Activated naive CD8-positive, alpha-beta T cell treated with anti-CD3 and anti-CD28 coated beads for 36 hours (primary cell): ENCODE measurements around the gene ARHGDIA. TPM values are rescaled to one million over a fixed set of nuclear protein-coding genes. Genes with fewer than 3 reads are reported as not detected.

Experiments used
- DNase-seq: peaks from one replicate; pipeline ENCODE4 v3.0.0; 2021
- H3K27ac Mint-ChIP-seq: one replicate; pipeline ENCODE4 v1.8.0; 2022; ENCODE audit warnings: mild to moderate bottlenecking, moderate library complexity, mixed read lengths
- H3K27me3 Mint-ChIP-seq: one replicate; pipeline ENCODE4 v1.8.0; 2022; ENCODE audit warnings: mild to moderate bottlenecking, mixed read lengths
- H3K36me3 Mint-ChIP-seq: one replicate; pipeline ENCODE4 v1.8.0; 2021; ENCODE audit warnings: mild to moderate bottlenecking, mixed read lengths
- H3K4me1 Mint-ChIP-seq: one replicate; pipeline ENCODE4 v1.8.0; 2021; ENCODE audit warnings: mixed read lengths
- H3K4me3 Mint-ChIP-seq: one replicate; pipeline ENCODE4 v1.8.0; 2022; ENCODE audit warnings: mild to moderate bottlenecking, moderate library complexity, mixed read lengths
- H3K9me3 Mint-ChIP-seq: one replicate; pipeline ENCODE4 v1.8.0; 2022; ENCODE audit warnings: mixed read lengths
- total RNA-seq, 2 experiments: library from RNA; stranded (reverse); gene quantifications; one replicate each; pipeline ENCODE4 v1.2.3, GENCODE V29; 2021

Gene ARHGDIA
- total RNA-seq, 2 experiments from 2014 or later: 556 to 594 TPM

- no peak overlapping the region for H3K27ac Mint-ChIP-seq
- H3K4me3 Mint-ChIP-seq: no peak overlapping the region
- peaks cover 6% of the 10 kb centered on the region for H3K36me3 Mint-ChIP-seq
- no peaks in the 10 kb centered on the region for H3K27me3 Mint-ChIP-seq
- H3K9me3 Mint-ChIP-seq: no peaks in the 10 kb centered on the region
- no peak for DNase-seq
- H3K4me1 Mint-ChIP-seq: no peaks in the 10 kb centered on the region
Measured at GRCh38 chr17:81838753-81839255, 32.3 kb downstream of the ARHGDIA start.

GRCh38 chr17:81837641-81838040 is 33.5 kb downstream of the ARHGDIA start:
- H3K4me3 Mint-ChIP-seq: no peak overlapping the region
- H3K4me1 Mint-ChIP-seq: no peaks in the 10 kb centered on the region
- DNase-seq: no peak
- no peak overlapping the region for H3K27ac Mint-ChIP-seq
- no peaks in the 10 kb centered on the region for H3K9me3 Mint-ChIP-seq
- no peaks in the 10 kb centered on the region for H3K27me3 Mint-ChIP-seq
- no peaks in the 10 kb centered on the region for H3K36me3 Mint-ChIP-seq

DNA sequence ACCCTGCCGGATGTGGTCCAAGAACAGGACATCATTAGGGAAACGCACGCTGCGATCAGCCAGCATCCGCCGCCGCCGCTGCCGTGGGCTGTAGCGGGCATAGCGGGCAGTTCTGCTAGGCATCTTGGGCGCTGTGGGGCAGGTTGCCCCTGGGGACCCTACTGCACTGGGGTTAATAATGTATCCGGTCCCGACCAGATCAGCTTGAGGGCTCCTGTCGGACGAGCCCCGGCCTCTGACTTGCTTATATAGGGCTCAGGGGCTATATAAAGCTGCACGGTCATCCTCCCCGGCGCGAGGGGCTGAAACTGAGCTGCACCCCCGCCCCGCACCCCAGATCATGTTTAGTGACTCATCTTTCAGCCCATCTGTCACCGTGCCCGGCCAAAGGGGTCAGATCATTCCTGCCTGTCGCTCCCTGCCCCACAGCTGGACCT is 36.3 kb downstream of the ARHGDIA start, which contains the start of gene PPP1R27:
Gene PPP1R27 (minus strand): TSS at position 220 of the 437 bp plus-strand sequence. CDS start 97 bp downstream, at position 123.
- H3K27me3 Mint-ChIP-seq: no peaks in the 10 kb centered on the region
- H3K36me3 Mint-ChIP-seq: no peaks in the 10 kb centered on the region
- H3K4me3 Mint-ChIP-seq: peak within 1 kb of the TSS; percentile 87
- peaks cover 11% of the 10 kb centered on the region for H3K4me1 Mint-ChIP-seq
- H3K27ac Mint-ChIP-seq: peak within 1 kb of the TSS; percentile 89
- no peak for DNase-seq
- no peaks in the 10 kb centered on the region for H3K9me3 Mint-ChIP-seq

GRCh38 chr17:81833921-81834830 is 37.0 kb downstream of the ARHGDIA start:
- no peaks in the 10 kb centered on the region for H3K36me3 Mint-ChIP-seq
- H3K9me3 Mint-ChIP-seq: no peaks in the 10 kb centered on the region
- no peaks in the 10 kb centered on the region for H3K27me3 Mint-ChIP-seq
- H3K4me3 Mint-ChIP-seq: peak overlapping the region; percentile 87
- H3K27ac Mint-ChIP-seq: peak overlapping the region; percentile 89
- peaks cover 13% of the 10 kb centered on the region for H3K4me1 Mint-ChIP-seq
- DNase-seq: no peak

GRCh38 chr17:81833160-81833920 is 37.8 kb downstream of the ARHGDIA start, which contains the start of gene MCRIP1:
TSS of gene MCRIP1 (minus strand) at chr17:81833291. CDS start at chr17:81824506, 8,785 bp downstream.
- Mint-ChIP-seq H3K4me1 (peaks cover 15% of the 10 kb centered on the region), H3K9me3 (no peaks in the 10 kb centered on the region), H3K27ac (peak within 1 kb of the TSS; percentile 93), H3K27me3 (no peaks in the 10 kb centered on the region), H3K36me3 (no peaks in the 10 kb centered on the region), H3K4me3 (peak within 1 kb of the TSS; percentile 87)
- peak; percentile 99 for DNase-seq

GRCh38 chr17:81832608-81833159 is 38.5 kb downstream of the ARHGDIA start:
- Mint-ChIP-seq H3K27me3 (no peaks in the 10 kb centered on the region), H3K4me3 (peak overlapping the region; percentile 85), H3K36me3 (no peaks in the 10 kb centered on the region), H3K27ac (peak overlapping the region; percentile 93), H3K4me1 (peaks cover 15% of the 10 kb centered on the region), H3K9me3 (no peaks in the 10 kb centered on the region)
- peak; percentile 66 for DNase-seq

- Mint-ChIP-seq H3K27me3 (no peaks in the 10 kb centered on the region), H3K36me3 (no peaks in the 10 kb centered on the region), H3K4me1 (peaks cover 15% of the 10 kb centered on the region), H3K4me3 (peak overlapping the region; percentile 85), H3K27ac (peak overlapping the region; percentile 93), H3K9me3 (no peaks in the 10 kb centered on the region)
- DNase-seq: peak; percentile 60
Measured at GRCh38 chr17:81831957-81832607, 39.1 kb downstream of the ARHGDIA start.

GRCh38 chr17:81831563-81831956 is 39.6 kb downstream of the ARHGDIA start:
- Mint-ChIP-seq H3K27me3 (no peaks in the 10 kb centered on the region), H3K36me3 (no peaks in the 10 kb centered on the region), H3K9me3 (no peaks in the 10 kb centered on the region), H3K4me3 (peak overlapping the region; percentile 85), H3K27ac (peak overlapping the region; percentile 93), H3K4me1 (peaks cover 15% of the 10 kb centered on the region)
- DNase-seq: no peak

DNA sequence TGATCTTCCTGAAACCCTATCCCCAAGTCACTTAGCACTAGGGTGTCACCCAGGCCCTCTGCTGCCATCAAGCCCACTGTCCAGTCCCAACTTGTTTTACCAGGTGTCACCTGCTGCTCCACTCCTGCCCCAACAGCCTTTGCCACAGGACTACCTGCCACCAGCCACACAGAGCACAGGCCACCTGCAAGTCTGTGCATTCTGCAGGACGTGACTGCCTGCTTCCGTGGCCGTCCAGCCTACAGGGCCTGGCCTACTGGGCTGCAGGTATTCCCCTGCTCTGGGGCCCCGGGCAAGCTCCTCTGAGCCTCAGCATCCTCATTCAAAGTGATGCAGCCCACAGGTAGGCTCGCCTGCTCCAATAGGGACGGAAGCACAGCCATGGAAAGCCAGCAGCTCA is 41.3 kb downstream of the ARHGDIA start:
- H3K36me3 Mint-ChIP-seq: no peaks in the 10 kb centered on the region
- no peak overlapping the region for H3K27ac Mint-ChIP-seq
- H3K27me3 Mint-ChIP-seq: no peaks in the 10 kb centered on the region
- H3K4me3 Mint-ChIP-seq: no peak overlapping the region
- no peak for DNase-seq
- peaks cover 15% of the 10 kb centered on the region for H3K4me1 Mint-ChIP-seq
- H3K9me3 Mint-ChIP-seq: no peaks in the 10 kb centered on the region

DNA sequence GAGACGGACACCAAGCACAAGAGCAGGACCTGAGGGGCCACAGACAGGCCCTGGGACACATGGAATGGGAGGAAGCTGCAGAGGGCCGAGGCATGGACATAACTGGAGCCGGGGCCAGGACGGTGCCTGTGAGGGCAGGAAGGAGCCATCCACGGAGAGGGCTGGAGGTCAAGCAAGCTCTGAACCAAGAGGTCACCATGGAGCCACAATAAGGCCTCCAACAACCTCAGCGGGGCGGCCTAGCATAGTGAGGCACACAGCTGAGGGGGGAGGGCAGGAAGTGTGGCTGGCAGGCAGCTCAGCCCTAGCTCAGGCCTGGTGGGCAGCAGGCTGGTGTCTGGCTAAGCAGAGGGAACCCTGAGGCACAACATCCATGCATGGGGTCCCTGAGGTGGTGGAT is 42.5 kb downstream of the ARHGDIA start:
- H3K27me3 Mint-ChIP-seq: no peaks in the 10 kb centered on the region
- peaks cover under 1% of the 10 kb centered on the region for H3K36me3 Mint-ChIP-seq
- H3K4me1 Mint-ChIP-seq: peaks cover 15% of the 10 kb centered on the region
- no peak for DNase-seq
- H3K9me3 Mint-ChIP-seq: no peaks in the 10 kb centered on the region
- H3K27ac Mint-ChIP-seq: no peak overlapping the region
- H3K4me3 Mint-ChIP-seq: no peak overlapping the region

GRCh38 chr17:81825841-81826466 is 45.2 kb downstream of the ARHGDIA start:
- DNase-seq: no peak
- H3K36me3 Mint-ChIP-seq: peaks cover 2% of the 10 kb centered on the region
- H3K27ac Mint-ChIP-seq: no peak overlapping the region
- no peaks in the 10 kb centered on the region for H3K27me3 Mint-ChIP-seq
- peaks cover 5% of the 10 kb centered on the region for H3K4me1 Mint-ChIP-seq
- no peaks in the 10 kb centered on the region for H3K9me3 Mint-ChIP-seq
- H3K4me3 Mint-ChIP-seq: no peak overlapping the region

DNA sequence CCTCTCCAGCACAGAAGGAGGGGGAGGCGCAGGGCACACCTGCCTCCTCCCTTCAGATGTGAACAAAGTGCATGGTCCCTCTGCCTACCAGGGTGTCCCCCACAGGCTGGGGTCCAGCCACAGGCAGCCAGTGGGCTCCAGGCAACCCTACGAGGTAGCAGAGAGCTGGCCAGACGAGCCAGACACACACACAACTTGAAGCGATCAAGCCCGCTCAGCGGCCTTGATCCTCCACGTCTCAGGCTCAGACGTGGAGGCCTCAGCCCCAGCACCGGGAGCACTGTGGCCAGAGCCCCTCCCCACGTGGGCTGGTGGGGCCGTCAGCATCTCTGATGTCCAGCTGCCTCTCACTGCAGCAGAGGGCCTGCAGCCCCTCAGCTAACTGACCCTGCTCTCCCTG is 46.5 kb downstream of the ARHGDIA start:
- no peak for DNase-seq
- Mint-ChIP-seq H3K36me3 (peaks cover 2% of the 10 kb centered on the region), H3K4me1 (peaks cover 3% of the 10 kb centered on the region), H3K4me3 (no peak overlapping the region), H3K27me3 (no peaks in the 10 kb centered on the region), H3K27ac (no peak overlapping the region), H3K9me3 (no peaks in the 10 kb centered on the region)

DNA sequence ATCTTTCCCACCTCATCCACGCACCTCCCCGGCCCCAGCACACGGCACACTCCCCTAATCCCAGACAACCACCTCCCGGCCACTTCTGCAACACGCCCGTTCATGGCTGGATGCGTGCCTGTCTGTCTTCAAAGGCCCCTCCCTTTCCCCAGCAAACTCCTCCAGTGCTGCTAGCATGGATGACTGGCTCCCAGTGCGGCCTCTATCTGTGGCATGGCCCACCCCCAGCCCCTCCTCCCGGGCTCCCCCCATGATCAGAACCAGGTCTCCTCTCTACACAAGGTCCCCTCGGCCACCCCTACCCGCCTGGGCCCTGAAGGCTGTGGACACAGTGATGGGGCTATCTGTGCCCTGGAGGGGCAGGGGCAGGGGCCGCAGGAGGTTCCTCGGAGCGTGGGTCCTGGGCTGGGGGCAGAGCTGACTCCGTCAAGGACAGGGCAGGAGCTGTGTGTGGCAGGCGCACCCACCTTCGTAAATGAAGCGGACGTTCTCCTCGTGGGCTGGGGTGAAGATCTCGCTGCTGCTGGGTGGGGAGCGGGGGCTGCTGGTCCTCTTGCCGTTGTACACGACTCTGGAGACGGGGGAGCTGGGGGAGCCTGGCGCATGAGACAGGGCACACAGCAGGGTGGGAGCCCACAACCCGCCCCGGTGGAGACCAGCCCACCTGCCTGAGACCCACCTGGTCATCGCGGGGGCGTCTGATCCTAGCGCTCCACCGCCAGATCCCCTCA is 47.2 kb downstream of the ARHGDIA start:
- H3K27ac Mint-ChIP-seq: no peak overlapping the region
- H3K27me3 Mint-ChIP-seq: no peaks in the 10 kb centered on the region
- H3K9me3 Mint-ChIP-seq: no peaks in the 10 kb centered on the region

More for the DNA sequence above, 47.2 kb downstream of the ARHGDIA start:
- Mint-ChIP-seq H3K4me3 (no peak overlapping the region), H3K36me3 (peaks cover 2% of the 10 kb centered on the region), H3K4me1 (peaks cover 3% of the 10 kb centered on the region)
- DNase-seq: no peak
